Dedifferentiated amniotic fluid mesenchymal stem cell (primary cell): Measurements from ENCODE around the gene GPD1L.

ENCODE experiments used
- DNase-seq: peaks from one replicate; pipeline ENCODE4 v3.0.0-alpha.2; 2016; ENCODE audit errors: extremely low spot score

GPD1L gene

DNA sequence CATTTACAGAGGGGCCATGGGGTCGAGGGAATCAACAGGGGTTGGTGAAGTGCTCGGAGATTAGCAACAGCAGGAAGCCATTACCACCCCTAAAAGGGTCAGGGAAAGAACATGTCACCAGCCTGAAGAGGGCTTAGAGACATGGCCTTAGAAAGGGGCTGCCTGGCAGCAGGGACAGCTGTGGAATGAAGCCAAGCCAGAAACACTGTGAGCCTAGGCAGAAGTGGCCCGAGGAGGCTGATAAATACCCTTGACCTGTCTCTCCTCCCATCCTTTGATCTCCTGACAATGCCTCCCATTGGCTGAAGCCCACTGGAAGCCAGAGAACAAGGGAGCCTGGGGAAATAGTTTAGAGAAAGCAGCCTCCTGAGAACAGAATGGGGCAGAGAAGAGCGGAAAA is 31.4 kb downstream of the GPD1L start:
- DNase-seq = no peak

GRCh38 chr3:32138545-32139104 is 32.2 kb downstream of the GPD1L start:
- no peak for DNase-seq

DNA sequence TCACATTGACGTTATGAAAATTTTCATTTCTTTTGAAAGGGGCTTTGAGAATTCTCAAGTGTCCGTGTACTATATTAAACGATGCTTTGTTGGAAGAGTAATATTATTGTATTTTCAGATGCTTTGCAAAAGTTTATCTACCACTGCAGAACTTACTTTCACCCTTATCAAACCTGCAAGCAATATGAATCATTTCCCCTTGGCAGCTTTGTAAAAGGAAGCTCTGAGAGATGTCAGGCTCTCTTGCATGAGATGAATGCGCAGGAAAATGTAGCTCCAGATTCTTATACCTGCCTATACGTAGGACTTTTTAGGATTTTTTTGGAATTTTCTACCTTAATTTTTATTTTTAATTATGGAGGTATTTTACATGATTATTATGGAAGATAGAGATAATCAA is 34.5 kb downstream of the GPD1L start:
- DNase-seq = no peak

DNA sequence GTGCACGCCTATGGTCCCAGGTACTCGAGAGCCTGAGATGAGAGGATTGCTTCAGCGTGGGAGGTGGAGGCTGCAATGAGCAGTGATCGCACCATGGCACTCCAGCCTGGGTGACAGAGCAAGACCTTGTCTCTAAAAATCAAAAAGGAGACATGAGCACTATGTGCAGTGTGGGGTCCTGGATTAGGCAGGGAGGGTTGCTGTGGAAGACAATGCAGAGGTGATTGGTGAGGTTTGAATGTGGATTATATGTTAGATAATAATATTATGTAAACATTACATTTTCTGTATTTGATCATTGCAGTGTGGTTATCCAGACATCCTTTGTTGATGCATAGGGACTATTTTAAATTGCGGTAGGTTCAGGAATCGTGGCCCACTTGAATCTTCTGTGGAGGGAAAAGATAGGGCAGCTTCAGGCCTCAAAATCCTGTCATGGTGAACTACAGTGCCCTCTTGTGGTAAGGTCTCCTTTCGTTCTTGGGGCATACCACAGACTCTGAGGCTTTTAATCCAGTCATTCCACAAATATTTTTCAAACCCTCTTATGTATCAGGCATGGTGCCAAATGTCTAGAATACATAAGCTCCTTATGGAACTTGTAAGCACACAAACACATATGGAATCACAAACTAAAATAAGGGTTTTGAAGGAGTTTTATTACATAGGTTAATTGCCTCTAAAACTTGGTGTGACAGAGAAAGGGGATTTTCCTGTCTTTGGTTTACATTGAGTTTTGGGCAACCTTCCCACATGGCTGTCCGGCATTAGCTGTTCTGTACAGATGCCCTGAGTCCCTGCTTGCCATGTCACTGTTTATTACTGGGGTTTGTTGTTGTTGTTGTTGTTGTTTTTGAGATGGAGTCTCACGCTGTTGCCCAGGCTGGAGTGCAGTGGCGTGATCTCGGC is 37.7 kb downstream of the GPD1L start:
- DNase-seq = peak; percentile 95

DNA sequence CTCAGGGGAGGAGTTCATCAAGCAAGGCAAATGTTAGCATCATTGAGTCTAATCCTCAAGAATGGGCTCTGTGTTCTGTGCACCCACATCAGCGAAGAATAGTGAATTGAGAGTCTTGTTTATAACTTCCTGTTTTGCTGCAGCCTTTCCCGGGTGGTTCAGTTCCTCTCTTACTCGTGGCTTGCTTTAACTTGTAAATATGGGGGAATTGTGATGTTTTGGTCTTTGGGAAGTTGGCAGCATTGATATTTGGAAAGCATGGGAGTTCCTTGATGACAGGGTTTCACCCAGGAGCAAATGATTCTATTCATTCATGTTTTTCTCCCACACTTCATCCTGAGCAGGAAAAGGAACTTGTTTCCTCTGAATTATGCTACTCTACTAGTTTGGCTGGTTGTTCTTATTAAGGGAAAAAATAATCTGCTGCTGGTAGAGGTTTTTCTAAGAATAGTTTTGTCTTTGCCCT is 40.4 kb downstream of the GPD1L start:
- no peak for DNase-seq

GRCh38 chr3:32147509-32147908 is 41.1 kb downstream of the GPD1L start:
- DNase-seq = no peak

- no peak for DNase-seq
Measured at GRCh38 chr3:32147933-32148332, 41.5 kb downstream of the GPD1L start.

GRCh38 chr3:32148351-32148750 is 41.9 kb downstream of the GPD1L start:
- DNase-seq = no peak

- DNase-seq = no peak
Measured at GRCh38 chr3:32153414-32154204, 47.2 kb downstream of the GPD1L start.

- no peak for DNase-seq
Measured at GRCh38 chr3:32154205-32154579, 47.8 kb downstream of the GPD1L start.

DNA sequence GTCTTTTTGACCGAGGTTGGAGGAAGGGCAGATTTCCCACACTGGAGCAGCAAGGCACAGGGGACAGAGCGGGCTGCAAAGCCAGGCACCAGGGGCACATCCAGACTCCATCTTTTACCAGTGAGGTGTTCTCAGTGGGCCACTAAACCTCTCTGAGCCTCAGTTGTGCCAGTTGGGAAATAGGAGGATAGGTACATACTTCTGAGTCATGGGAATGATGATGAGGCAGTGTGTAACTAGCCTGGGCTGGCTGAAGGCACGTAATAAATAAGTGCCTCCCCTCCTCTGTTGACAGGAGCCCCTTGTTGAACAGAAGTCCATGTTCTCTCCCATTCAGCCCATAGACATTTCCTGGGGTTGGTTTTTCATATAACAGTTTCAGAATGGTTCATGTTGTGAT is 48.7 kb downstream of the GPD1L start:
- no peak for DNase-seq

- DNase-seq = no peak
Measured at GRCh38 chr3:32157600-32158264, 51.3 kb downstream of the GPD1L start.

DNA sequence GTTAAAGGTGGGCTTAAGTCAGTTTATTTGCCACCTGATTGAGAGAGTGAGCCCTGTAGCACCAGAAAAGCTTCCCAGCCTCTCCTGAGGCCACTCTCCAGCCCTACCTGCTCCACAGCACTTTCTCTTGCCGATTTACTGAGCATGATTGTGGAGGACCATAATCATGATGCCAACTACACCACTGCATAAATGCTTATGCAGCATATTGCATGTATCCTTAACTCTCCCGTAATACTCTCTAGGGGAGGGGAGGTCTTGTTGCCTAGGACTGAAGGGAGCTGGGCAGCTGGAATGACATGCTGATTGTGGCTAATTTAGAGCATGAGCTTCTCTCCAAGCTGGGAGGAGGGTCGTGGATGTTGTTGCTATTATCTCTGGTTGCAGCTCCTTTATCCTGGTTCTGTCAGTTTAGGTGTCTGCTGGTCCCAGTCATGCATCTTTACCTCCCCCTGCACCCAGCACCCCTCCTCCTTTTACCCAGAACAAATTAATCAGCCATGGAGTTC is 54.3 kb downstream of the GPD1L start:
- no peak for DNase-seq

DNA sequence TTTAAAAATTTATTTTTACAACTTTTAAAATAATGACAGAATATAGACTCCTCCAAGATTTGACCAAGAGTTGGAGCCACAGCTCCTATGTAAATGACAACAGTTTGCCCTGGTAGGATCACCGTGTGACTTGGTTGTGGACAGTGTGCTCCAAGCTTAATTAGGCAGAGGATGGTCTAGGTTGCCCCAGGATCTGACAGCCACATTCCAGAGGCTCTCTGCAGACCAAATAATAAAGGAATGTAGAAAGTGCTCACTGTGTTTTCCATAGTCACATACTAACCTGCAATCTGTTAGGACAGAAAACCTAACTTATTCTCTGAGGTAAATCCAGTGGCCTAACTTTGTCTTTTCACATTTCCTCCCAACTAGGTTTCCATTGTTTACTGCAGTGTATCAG is 59.0 kb downstream of the GPD1L start:
- DNase-seq = no peak

- DNase-seq = no peak
Measured at GRCh38 chr3:32166654-32167053, 60.2 kb downstream of the GPD1L start.

DNA sequence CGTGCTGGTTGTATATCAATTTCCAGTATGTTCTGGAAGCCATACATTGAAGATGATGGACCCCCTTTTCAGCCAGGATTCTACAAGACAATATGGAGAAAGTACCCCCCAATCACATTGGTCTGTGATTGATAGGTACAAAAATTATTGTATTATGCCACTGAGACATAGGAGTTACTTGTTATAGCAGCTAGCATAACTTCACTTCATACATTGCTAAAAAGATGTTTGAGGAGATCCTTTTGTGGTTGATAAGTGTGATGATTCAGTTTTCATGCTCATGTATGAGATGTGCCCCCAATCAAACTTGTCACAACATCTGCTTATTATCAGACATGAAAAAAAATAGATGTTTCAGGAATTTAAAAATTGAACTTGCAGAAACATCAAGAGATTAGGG is 66.0 kb downstream of the GPD1L start:
- DNase-seq = no peak

DNA sequence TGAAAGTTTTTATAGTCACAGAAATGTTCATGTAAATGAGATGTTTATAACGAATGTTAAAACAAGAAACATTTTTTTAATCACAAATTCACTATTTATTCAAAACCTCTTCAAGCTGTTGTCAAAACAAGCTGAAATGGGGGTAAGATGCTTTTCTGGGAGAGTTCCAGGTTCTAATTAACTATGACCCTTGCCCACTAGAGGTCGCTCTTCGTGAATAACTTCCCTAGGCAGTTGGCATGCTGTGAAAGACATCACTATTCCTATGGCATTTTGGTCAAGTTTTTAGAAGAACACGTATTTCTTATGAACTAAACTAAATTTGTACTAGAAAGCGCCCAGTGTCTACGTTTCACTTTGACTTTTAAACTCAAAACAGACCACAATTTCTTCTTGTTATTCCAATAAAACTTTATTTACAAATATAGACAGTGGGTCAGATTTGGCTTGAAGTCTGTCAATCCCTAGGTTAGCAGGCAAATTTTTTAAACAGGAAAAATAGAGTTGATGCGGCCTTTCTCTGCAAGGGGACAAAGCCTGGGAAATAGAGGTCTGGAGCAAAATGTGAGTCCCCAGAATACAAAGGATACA is 69.3 kb downstream of the GPD1L start:
- DNase-seq = peak; percentile 65

- DNase-seq = peak; percentile 43
Measured at GRCh38 chr3:32176989-32177701, 70.7 kb downstream of the GPD1L start.

DNA sequence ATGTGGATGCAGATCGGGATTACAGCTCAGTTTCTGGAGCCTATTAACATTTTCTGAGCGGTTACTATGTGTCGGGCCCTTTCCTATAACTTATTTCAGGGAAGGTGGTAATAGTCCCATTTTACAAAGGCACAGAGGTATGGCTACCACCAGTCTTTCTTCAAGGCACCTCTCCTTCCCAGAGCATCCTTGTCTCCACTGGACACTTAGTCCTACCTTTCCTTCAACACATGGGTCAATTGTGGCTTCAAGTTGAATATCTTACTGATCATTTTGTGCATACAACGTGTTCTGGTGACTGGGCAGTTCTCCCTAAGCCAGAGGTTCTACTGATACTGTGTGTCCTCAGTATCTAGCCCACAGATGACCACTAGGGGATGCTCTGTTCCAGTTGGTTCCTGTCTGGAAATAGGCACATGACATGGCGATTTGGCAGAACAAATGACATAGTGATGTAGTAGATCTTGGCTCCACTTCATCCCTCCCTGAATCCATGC is 71.3 kb downstream of the GPD1L start:
- peak; percentile 61 for DNase-seq

DNA sequence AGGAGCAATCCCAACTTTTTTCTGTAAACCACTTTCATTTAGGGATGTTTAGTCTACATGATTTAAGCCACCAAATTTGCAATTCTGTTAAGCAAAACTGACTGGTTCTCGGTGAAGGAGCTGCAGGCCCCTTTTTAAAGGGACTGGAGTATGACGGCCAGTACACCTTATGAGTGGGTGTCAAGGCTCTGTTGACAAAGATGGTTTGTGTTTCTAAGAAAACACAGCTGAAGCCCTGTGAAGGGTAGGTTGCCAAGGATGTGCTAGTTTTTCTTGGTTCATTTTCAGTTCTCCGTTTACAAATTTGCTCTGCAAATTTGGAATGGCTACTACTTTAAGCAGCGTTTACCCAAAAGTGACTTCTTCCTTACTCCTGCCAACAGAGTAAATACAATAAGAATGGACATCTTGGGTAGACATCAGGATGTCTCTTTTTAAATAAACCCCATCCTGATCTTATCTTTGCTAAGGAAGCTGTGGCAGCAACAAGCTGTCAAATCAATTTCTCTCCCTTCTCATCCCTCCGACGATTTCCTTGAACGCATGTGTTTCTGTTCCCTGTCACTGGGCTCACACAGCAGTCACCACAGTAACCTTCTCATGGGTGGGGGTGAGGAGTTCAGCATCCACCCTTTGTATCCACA is 73.8 kb downstream of the GPD1L start:
- DNase-seq = no peak
